Activated CD4-positive, CD25-positive, alpha-beta regulatory T cell (primary cell): ENCODE measurements around the gene MAP7D1.

ENCODE experiments used
- DNase-seq, 4 experiments: peaks; one replicate each; lab custom pipeline; 2025; lab: John Stamatoyannopoulos, UW

The MAP7D1 gene

DNA sequence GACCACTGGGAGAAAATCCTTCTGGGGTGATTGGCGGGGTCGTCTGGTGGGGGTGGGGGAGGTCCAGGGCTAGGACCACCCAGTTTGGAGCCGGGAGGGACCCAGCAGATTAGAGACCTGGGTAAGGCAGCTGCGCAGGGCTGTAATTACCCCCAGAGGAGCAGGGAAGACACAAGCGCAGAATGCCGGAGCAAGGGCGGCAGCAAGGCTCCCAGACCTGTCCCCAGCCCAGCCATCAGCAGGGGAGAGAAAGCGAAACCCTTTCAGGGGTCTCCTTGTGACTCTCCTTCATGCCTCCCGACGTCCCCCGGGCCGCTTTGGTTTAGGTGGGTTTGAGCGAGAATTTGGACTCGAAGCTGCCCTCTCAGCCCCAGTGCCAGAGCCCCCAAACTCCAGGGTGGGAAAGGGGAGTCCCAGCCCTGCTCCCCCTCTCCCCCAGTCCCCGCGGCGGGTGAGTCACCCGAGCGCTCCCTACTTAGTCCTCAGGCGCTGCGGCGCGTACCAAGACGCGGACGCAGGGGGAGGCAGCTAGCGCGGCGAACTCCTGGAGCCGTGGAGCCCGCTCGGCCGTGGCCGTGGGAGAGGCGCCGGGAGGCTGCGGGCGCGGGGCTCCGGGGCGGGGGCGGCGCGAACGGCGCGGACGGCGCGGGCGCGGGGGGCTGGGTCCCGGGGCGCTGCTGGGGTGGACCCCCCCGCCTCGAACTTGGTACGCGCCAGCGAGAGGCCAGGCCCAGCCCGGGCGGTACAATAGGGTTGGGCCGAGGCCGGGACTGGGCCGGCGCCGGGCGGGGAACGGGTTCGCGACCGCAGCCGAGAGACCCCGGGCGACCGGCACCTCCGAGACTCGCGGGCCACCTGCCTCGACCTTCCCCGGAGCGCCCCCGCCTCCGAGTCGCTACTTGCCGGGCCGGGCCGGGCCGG is at the start of gene MAP7D1:
TSS of gene MAP7D1 (plus strand) at position 753 of the 921 bp plus-strand sequence. CDS start 258 bp downstream, outside the sequence.
- DNase-seq, result peak; percentile 71 to 82 (median 75)

DNA sequence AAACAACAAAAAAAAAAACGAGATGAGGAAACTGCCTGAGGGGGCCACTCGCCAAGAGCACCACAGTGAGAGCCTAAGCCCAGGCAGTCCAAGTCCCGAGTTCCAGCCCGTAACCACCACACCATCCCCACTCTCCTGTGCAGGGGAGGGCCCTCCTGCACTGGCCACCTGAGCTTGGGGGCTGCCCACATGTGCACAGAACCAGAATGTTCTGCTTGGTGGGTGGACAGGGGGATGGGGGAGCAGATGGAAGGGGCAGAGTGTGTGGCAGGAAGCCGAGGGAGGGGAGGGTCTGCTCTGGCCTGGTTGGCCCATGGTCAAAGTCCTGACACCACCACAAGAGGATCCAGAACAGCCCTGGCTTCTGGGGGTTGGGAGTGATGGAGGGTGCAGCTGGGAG is 49.7 kb upstream of the MAP7D1 start:
- DNase-seq, result no peak

DNA sequence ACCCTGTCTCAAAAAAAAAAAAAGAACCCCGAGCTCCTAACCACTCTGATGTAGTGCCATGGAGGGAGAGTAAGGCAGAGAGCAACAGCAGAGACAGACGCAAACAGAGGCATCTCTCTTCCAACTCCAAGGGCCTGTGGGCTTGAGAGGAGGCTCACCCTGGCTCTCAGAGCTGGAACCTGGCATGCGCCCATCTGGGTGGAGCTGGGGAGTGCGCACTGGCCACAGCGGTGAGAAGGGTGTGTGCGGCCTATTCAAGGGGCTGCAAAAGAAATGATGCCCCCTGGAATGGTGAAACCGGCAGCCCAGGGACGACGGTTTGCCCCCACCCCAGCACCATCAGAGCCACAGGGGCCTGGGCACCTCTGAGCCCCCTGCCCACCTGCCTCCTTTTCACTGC is 48.6 kb upstream of the MAP7D1 start:
- no peak for DNase-seq

DNA sequence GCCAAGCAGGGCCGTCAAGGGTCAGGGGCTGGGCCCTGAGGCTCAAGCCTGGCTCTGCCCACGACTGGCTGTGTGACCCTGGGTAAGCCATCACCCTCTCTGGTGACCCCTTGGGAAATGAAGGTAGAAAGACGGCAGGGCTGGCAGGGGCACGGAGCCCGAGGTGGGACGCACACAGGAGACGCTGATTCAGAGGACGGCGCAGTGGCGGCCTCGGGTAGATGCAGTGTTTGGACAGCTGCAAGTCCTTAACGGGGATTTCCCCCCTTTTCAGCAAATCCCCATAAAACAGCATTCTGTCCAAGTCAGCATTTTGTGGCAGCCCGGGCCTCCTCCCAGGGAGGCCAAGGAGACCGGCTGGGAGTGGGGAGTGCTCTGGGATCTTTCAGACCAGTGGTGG is 47.6 kb upstream of the MAP7D1 start:
- no peak for DNase-seq

DNA sequence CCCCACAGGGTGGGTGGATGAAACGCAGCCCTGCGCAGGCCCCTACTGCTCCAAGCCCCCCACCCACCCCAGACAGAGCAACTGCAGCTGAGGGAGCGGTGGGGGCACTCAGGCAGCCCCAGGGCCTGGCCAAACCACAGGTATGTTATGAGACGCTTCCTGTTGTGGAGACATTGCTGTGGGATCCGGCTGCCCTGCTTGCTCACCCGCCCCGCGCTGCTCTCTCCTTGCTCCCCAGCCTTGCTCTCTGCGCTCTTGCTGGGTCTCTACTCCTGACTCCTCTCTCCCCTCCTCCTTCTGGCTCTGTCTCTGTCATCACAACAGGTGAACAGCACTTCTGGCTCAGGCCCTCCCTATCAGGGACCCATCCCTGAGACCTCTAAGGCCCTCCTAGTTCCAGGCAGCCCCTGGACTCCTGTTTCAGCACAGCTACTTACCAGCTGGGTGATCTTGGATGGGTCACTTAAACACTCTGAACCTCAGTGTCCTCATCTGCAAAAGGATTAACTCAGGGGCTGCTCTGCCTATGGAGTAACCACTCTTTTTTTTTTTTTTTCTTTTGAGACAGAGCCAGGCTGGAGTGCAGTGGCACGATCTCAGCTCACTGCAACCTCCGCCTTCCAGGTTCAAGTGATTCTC is 46.8 kb upstream of the MAP7D1 start:
- peak in 2 of 4 experiments; percentile 14 to 24 for DNase-seq

DNA sequence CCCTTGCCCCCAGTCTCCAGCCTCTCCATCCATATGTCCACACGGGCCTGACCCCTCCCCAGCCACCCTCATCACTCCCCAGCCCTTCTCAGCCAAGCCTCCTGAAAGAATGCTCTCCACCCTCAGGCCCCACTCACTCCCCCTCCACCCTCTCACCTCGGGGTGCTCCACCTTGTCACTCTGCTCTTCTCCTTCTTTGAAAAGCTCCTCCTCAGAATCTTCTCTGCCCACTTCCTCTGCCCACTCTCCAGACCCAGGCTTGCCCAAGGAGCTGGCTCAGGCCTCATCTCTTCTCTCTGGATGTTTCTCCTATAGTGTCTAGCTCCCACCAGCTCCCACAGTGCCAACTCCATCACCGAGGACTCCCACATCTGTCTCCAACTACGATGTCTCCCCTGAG is 44.8 kb upstream of the MAP7D1 start:
- no peak for DNase-seq

DNA sequence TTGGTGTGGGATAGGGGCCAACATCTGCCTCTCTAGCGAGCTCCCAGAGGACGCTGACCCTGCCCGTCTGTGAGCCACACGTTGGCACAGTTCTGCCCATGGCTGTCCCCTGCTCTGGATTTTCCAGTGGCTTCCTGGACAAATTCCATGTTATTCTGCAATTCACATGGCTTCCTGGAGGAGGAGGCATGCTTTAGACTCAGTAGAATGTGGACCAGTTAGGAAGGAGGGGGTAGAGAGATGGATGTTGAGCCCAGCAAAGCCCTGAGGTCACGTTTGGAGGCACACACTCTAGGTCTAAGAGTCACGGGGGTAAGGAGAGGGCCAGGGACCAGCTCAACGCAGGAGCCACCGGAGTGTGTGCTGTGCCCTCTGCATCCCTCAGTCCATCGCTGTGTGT is 43.1 kb upstream of the MAP7D1 start:
- DNase-seq, result no peak

DNA sequence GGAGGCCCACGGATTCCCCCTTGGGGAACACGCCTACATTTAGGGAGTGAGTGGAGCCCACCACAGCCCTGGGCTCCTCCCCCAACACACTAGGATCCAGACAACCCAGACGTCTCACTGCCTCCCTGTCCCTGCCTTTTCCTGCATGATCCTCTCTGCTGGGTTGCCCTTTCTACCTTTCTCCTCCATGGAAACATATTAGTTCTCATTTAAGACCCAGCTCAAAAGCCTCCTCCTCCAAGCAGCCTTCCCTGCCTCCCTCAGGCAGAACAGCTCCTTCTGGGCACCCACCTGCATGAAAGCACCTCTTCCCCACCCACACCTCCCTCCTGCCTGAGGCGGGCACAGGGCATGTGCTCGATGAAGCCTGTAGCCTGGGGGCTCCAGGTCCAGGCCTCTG is 41.6 kb upstream of the MAP7D1 start:
- DNase-seq, result no peak

DNA sequence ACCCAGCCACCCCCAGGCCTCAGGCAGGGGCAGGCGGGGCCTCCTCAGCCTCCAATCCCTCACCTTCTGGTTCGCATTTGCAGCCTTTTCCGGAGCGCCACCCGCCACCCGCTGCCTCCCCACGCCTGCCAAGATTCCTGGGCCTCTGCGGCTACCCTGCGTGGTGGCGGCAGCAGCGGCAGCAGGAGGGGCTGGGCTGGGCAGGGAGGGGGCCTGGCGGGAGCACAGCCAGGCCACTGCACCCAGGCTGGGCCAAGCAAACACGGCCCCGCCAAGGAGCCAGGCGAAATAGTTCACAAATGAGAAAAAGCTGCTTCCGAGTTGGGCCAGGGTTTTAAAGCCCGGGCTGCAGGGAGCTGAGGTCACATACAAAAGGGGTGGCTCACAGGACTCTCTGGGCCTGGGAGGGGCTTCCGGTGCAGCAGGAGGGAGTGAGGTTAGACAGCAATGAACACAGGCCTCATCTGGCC is 40.7 kb upstream of the MAP7D1 start:
- DNase-seq, result no peak

DNA sequence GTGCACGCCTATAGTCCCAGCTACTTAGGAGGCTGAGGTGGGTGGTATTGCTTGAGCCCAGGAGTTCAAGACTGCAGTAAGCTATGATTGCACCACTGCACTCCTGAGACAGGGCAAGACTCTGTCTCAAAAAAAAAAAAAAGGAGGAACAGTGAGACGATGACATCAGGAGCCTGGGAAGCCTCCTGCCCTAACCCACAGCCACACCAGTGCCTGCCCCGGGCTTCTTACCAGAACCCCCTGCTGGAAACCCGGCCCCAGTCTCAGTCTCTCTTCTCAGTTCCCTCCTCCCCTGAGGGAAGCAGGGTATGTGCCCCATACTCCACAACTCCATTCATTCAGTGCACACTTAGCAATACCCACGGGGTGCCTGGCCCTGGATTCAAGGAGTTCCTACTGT is 40.0 kb upstream of the MAP7D1 start:
- no peak for DNase-seq

DNA sequence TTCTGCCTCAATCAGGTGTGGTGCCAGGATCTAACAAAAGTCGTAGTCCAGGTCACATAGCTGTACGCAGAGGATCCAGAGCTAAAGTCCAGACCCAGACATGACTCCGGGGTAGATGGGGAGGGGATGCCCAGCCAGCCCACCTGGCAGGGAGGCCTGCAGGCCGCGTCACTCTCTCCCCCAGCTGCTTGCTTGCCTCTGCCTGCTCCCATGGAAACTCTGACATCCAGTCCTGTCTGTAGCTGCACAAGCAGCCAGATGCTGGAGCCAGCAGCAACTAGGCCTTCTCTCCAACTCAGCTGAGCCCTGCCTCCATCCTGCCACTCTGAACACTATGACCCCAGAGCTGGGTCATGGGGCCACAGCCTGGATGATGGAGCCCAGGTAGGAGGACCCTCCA is 39.1 kb upstream of the MAP7D1 start:
- no peak for DNase-seq

DNA sequence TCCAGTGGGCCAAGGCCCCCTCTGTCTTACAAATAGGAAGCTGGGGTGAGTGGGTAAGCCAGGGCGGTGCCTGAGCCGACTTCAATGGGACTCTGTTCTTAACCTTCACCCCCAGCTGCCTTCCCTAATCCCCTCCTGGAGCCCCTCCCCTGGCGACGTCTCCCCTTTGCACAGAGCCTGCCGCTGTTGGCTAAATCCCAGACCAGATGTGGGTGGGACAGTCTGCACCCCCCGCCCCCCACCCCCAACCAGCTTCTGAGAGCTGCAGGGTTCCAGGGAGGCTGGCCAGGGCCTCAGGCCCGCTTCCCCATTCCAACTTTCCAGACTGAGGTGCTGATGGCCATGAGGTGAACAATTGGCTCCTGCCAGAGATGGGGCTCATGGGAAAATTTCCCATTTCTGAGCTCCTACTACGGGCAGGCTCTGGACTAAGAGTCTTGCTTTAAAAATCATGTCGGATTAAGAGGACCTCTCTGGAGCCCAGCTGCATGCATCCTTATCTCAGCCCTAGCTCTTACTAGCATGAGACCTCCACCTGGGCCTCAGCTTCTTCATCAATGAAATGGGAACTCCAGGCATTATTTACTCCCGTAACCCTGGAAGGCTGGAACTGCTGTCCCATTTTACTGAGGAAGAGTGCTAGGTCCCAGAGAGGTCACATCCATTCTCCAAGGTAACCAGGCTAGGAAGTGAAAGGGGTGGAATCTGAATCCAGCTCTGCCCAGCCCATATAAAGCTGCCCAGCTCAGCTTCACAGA is 37.3 kb upstream of the MAP7D1 start:
- DNase-seq, result no peak

DNA sequence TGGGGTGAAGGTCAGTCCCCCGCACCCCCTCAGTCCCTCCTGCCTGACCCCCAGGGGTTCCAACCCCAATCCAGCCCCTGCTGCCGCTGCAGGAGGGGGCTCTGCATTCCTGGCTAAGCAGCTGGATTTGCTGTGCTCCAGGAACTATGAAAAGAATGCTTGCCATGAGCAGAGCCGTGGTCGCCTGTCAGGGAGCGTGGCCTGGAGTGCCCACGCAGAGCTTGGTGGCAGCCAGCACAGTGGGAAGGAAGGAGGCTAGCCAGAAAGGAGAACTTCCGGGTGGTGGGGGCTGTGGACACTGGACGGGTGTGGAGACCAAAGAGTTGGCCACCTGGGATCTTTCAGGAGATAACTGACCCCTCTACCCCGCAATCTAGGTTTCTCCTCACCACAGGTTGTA is 36.5 kb upstream of the MAP7D1 start:
- no peak for DNase-seq

DNA sequence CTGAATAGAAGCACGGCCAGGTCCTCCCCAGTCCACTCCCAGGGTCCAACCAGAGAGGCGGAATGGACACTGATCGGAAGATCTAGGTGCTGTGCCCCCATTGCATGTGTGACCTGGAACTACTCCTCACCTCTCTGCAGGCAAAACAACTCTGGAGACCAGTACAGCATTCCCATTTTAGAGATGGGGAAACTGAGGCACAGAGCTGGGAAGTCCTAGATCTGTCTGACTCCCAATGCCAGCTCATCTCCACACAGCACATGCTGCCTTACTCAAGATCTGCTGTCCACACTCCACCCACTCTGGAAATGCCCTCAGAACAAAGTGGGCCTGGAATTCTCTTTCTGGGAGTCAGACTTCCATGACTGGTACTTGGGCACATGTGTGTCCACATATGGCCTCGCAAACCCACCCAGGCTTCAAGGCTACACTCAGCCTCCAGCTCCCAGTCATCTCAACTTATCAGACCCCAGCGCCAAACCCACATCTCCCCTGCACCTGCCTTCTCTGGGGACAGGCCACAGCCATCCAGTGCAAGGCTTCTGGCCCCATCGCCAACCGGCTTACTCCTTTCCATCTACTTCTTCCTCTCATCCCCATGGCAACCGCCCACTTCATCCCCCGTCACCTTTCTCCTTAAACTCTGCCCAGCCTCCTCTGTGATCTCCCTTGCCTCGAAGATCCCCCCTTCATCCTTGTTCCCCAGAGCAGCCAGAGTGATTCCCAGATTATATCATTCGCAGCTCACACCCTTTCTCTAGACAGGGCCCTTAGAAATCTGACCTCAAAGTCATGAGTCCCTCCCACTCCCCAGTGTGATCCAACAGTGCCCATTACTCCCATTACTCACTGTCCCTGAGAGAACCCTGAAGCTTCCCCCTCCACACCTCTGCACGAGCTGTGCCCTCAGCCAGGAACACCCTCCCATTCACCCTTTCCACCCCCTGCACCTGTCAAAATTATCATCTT is 33.6 kb upstream of the MAP7D1 start:
- no peak for DNase-seq

DNA sequence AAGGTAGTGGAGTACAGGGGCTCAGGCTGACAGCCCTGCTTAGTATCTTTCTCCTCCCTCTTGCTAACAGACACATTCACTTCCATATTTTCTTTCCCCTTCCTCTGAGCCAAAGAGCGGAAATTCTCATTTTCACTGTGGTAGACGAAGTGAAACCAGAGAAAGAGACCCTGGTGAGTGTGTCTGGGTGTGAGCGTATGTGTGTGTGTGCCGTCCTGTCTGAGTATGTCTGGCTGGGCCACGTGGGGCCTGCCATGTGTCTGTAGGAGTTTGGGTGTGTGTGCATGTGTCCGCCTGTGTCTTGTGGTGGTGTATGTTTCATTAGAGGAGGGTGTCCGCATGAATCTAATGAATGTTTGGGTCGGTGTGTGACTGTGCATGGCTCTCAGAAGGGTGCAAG is 32.6 kb upstream of the MAP7D1 start:
- DNase-seq, result no peak

DNA sequence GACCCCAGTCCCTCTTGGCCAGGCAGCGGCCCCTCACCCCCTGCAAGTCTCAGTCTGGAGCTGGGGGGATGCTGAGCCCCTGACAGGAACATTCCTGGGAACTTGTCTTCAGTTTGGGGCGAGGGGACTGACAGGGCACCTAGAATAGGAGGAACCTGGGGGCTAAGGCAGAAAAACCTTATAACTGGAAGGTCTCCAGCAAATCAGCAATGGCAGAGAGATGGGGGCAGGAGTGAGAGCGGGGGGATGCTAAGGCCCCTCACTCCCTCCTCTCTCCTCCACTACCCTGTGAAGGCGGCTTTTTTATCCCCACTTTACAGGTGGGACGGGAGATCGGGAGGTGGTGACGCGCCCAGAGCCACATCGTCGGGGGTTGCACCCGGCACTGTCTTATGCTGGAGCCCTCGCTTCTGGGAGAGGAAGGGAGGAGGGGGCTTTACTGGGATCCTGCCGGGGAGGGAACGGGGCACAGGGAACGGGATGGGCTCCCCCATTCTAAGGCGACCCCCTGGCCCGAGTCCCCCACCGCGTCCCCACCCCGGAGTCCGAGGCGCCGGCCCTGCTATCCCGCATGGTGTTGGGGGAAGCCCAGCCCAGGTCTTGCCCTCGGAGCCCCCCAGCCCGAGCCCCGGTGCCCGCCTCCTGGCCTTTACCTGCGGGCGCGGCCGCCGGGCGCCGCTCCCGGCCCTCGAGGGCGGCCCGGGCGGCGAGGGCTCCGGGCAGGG is 31.4 kb upstream of the MAP7D1 start:
- no peak for DNase-seq

DNA sequence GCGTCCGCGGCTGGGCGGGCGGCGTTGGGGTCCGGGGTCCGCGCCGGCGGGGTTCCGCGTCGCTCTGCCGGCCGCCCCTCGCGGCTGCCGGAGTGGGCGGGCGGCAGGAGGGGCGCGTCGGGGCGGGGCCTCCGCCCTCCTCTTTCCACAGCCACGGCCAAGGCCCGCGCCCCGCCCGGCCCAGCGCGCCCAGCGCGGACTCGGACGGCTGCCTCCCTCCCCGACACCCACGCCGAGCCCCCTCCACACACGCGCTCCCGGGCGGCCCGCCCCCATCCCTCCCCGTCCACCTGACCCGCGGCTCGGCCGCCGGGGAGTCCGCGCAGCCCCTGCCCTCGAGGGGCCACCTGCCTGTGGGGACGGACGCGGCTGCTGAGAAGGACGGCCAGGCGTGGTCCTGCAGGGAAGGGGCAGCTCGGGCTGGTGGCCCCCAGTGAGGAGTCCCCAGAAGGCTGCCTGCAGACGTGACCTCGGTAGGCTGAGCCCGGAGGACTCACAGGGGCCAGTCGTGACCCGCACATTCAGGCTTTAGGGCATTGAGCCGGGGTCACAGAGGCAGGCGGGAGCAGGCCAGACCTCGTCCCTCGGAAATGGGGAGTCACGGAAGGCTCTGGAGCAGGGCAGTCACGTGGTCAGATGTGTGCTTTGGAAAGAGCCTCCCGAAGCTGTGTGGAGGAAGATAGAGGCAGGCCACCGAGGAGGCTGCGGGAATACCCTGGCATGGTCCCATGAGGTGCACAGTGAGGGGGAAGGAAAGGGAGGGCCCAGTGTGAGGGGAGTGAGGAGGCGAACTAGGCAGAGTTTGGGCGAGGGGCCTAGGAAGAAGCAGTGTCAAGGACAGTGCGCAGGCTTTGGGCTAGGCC is 30.6 kb upstream of the MAP7D1 start, which contains the start of gene COL8A2:
TSS of gene COL8A2 (minus strand) at position 94 of the 863 bp plus-strand sequence. CDS start 24,980 bp downstream, outside the sequence.
- DNase-seq, result no peak

DNA sequence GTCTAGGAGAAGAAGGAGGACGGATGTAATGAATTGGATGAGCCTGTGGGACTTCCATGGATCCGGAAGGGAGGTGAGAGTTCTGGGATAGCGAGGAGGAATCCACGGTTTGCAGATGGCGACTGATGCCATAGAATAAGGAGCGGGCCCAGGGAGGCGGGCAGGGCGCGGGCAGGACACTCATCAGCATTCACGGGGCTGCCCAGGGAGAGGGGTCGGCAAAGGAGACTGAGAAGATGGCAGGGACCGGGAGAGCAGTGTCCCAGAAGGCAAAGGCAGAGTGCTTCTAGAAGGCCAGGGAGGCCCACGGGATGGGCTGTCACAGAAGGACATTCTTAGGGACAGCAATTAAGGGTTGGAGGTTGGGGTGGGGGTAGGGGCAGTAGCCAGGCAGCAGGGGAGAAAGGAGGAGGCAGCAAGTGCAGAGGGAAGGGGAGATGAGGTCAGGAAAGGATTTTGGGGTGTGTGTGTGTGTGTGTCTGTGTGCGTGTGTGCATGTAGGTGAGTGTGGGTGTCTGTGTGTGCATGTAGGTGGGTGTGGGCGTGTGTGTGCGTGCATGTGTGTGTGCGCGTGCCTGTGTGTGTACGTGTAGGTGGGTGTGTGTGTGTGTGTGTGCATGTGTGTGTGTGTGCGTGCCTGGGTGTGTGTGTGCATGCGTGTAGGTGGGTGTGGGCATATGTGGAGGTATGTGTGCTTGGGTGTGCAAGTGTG is 29.8 kb upstream of the MAP7D1 start:
- DNase-seq, result no peak
